IMR-90 (cell line): Measurements from ENCODE around the gene KIAA1328. TPM values are rescaled to one million over a fixed set of nuclear protein-coding genes. Genes with fewer than 3 reads are reported as not detected.

Source experiments
- ATAC-seq: fragments of 200-7000 bp; cut with Tn5 transposase; 2 replicates; pipeline ENCODE4 v1.9.1; 2020; ENCODE audit warnings: low read depth, mild to moderate bottlenecking, moderate library complexity
- BruUV-seq: library from RNA; stranded (reverse); fragments of 400-500 nt; replicated peaks from 2 replicates; lab custom pipeline; 2021; lab: Mats Ljungman, UMichigan
- CTCF ChIA-PET: fragments of 300-600 bp; formaldehyde crosslinking; extraction: SDS; loops from one replicate; lab custom pipeline; 2021; ENCODE audit warnings: antibody characterized with exemption; lab: Yijun Ruan, JAX
- POLR2A ChIA-PET: fragments of 300-600 bp; sonication (Branson Sonifier 250); formaldehyde crosslinking; loops from one replicate; lab custom pipeline; 2022; ENCODE audit warnings: antibody characterized with exemption; ENCODE audit not compliant: unreplicated experiment; lab: Charles Lee
- DNase-seq: peaks from one replicate; pipeline ENCODE4 v3.0.0; 2013
- H2AFZ ChIP-seq: replicated peaks from 2 replicates; pipeline ENCODE3; 2013; ENCODE audit warnings: low read length, mild to moderate bottlenecking; ENCODE audit not compliant: poor library complexity
- H2AK5ac ChIP-seq: 2 replicates; pipeline ENCODE4 v1.6.1; 2013; ENCODE audit warnings: low read depth, low read length, inconsistent platforms
- H2AK9ac ChIP-seq: replicated peaks from 2 replicates; pipeline ENCODE3; 2013; ENCODE audit warnings: mild to moderate bottlenecking, low read depth, low read length, moderate library complexity; ENCODE audit not compliant: poor library complexity
- H2BK120ac ChIP-seq: 2 replicates; pipeline ENCODE4 v1.6.1; 2013; ENCODE audit warnings: low read depth, low read length, inconsistent platforms
- H2BK15ac ChIP-seq: 3 replicates; pipeline ENCODE4 v1.6.1; 2013; ENCODE audit warnings: low read depth, low read length, inconsistent platforms
- H2BK20ac ChIP-seq: 2 replicates; pipeline ENCODE4 v1.6.1; 2013; ENCODE audit warnings: low read depth, mild to moderate bottlenecking, inconsistent platforms, low read length, moderate library complexity
- H2BK5ac ChIP-seq: 2 replicates; pipeline ENCODE4 v1.6.1; 2013; ENCODE audit warnings: mild to moderate bottlenecking, low read depth, low read length, inconsistent platforms; ENCODE audit not compliant: poor library complexity, severe bottlenecking
- H3K14ac ChIP-seq: replicated peaks from 2 replicates; pipeline ENCODE4 v1.6.1; 2013; ENCODE audit warnings: low read depth, low read length, inconsistent platforms
- H3K18ac ChIP-seq: 2 replicates; pipeline ENCODE4 v1.6.1; 2013; ENCODE audit warnings: low read depth, low read length, control low read depth
- H3K23ac ChIP-seq: 2 replicates; pipeline ENCODE4 v1.6.1; 2013; ENCODE audit warnings: low read depth, low read length, inconsistent platforms
- H3K27ac ChIP-seq: 2 replicates; pipeline ENCODE4 v1.5.1; 2013; ENCODE audit warnings: mild to moderate bottlenecking, control low read depth, low read length; ENCODE audit not compliant: insufficient read depth
- H3K27me3 ChIP-seq: 2 replicates; pipeline ENCODE4 v1.6.1; 2013; ENCODE audit warnings: low read length; ENCODE audit not compliant: control insufficient read depth, insufficient read depth
- H3K36me3 ChIP-seq: 2 replicates; pipeline ENCODE4 v1.6.1; 2013; ENCODE audit warnings: low read length, mixed read lengths; ENCODE audit not compliant: control insufficient read depth, insufficient read depth
- H3K4ac ChIP-seq: 2 replicates; pipeline ENCODE4 v1.6.1; 2013; ENCODE audit warnings: low read depth, low read length, inconsistent platforms
- H3K4me1 ChIP-seq: 2 replicates; pipeline ENCODE4 v1.6.1; 2013; ENCODE audit warnings: low read length, mixed read lengths; ENCODE audit not compliant: control insufficient read depth, insufficient read depth
- H3K4me2 ChIP-seq: 2 replicates; pipeline ENCODE4 v1.6.1; 2013; ENCODE audit warnings: low read depth, mild to moderate bottlenecking, control low read depth, low read length, moderate library complexity
- H3K4me3 ChIP-seq: 2 replicates; pipeline ENCODE4 v1.5.1; 2013; ENCODE audit warnings: low read depth, mild to moderate bottlenecking, control low read depth, low read length, moderate library complexity; ENCODE audit not compliant: insufficient read depth
- H3K56ac ChIP-seq: 2 replicates; pipeline ENCODE4 v1.6.1; 2013; ENCODE audit warnings: low read length, inconsistent platforms; ENCODE audit not compliant: insufficient read depth; ENCODE audit errors: extremely low read depth
- H3K79me1 ChIP-seq, 2 experiments: 2 replicates each; pipeline ENCODE4 v1.6.1; 2013; ENCODE audit warnings: low read length in 2 of 2, inconsistent platforms in 1 of 2, low read depth in 1 of 2
- H3K9ac ChIP-seq: 2 replicates; pipeline ENCODE4 v1.6.1; 2013; ENCODE audit warnings: low read depth, low read length, control low read depth
- H3K9me1 ChIP-seq: 2 replicates; pipeline ENCODE4 v1.6.1; 2013; ENCODE audit warnings: low read length, inconsistent platforms; ENCODE audit not compliant: insufficient read depth
- H3K9me3 ChIP-seq: 2 replicates; pipeline ENCODE4 v1.6.1; 2013; ENCODE audit warnings: low read length; ENCODE audit not compliant: control insufficient read depth, insufficient read depth
- H4K20me1 ChIP-seq: 2 replicates; pipeline ENCODE4 v1.6.1; 2013; ENCODE audit warnings: low read length, inconsistent platforms; ENCODE audit not compliant: insufficient read depth
- H4K5ac ChIP-seq: 2 replicates; pipeline ENCODE4 v1.6.1; 2013; ENCODE audit warnings: mild to moderate bottlenecking, low read depth, low read length, control low read depth
- H4K8ac ChIP-seq, 2 experiments: 2 replicates each; pipeline ENCODE4 v1.6.1; 2013; ENCODE audit warnings: low read depth in 2 of 2, low read length in 2 of 2, control low read depth in 1 of 2, inconsistent platforms in 1 of 2
- H4K91ac ChIP-seq: 2 replicates; pipeline ENCODE4 v1.6.1; 2013; ENCODE audit warnings: low read depth, low read length, inconsistent platforms; ENCODE audit not compliant: insufficient read depth
- BHLHE40 ChIP-seq: fragments of 150-350 bp; IDR thresholded peaks from 2 replicates; pipeline ENCODE4 v1.6.1; 2016; ENCODE audit warnings: mild to moderate bottlenecking, low read depth, low read length
- CEBPB ChIP-seq: IDR thresholded peaks from 2 replicates; pipeline ENCODE4 v1.6.1; 2012; ENCODE audit warnings: low read depth, low read length, improper control_type of control experiment
- CHD1 ChIP-seq: IDR thresholded peaks from 2 replicates; pipeline ENCODE4 v1.6.1; 2012; ENCODE audit warnings: low read depth, low read length, improper control_type of control experiment
- FOS ChIP-seq: fragments of 150-350 bp; IDR thresholded peaks from 2 replicates; pipeline ENCODE4 v1.6.1; 2016; ENCODE audit warnings: low read depth, low read length
- MAFK ChIP-seq: IDR thresholded peaks from 2 replicates; pipeline ENCODE4 v1.6.1; 2012; ENCODE audit warnings: low read depth, low read length, improper control_type of control experiment
- MAZ ChIP-seq: IDR thresholded peaks from 2 replicates; pipeline ENCODE4 v1.6.1; 2012; ENCODE audit warnings: low read depth, mild to moderate bottlenecking, low read length, improper control_type of control experiment, moderate library complexity, borderline replicate concordance
- MXI1 ChIP-seq: IDR thresholded peaks from 2 replicates; pipeline ENCODE4 v1.6.1; 2012; ENCODE audit warnings: low read depth, mild to moderate bottlenecking, low read length, moderate library complexity, borderline replicate concordance
- NFE2L2 ChIP-seq: fragments of 150-350 bp; IDR thresholded peaks from 2 replicates; pipeline ENCODE4 v1.6.1; 2016; ENCODE audit warnings: low read depth, mild to moderate bottlenecking, low read length
- POLR2A ChIP-seq: IDR thresholded peaks from 2 replicates; pipeline ENCODE4 v1.6.1; 2012; ENCODE audit warnings: mild to moderate bottlenecking, low read depth, low read length
- RAD21 ChIP-seq: IDR thresholded peaks from 2 replicates; pipeline ENCODE4 v1.6.1; 2012; ENCODE audit warnings: low read length, improper control_type of control experiment
- RCOR1 ChIP-seq: IDR thresholded peaks from 2 replicates; pipeline ENCODE4 v1.6.1; 2012; ENCODE audit warnings: mild to moderate bottlenecking, low read length, improper control_type of control experiment; ENCODE audit not compliant: insufficient replicate concordance
- RFX5 ChIP-seq: IDR thresholded peaks from 2 replicates; pipeline ENCODE4 v1.8.0; 2012; ENCODE audit warnings: low read depth, mild to moderate bottlenecking, low read length, moderate library complexity
- SMC3 ChIP-seq: fragments of 150-350 bp; IDR thresholded peaks from 2 replicates; pipeline ENCODE4 v1.6.1; 2016; ENCODE audit warnings: low read depth, mild to moderate bottlenecking, antibody characterized with exemption, low read length, moderate library complexity
- WGBS, 2 experiments: methylation state at CpG; one replicate each; pipeline versions ENCODE4 v1.1.5 to v1.1.7; 2013; ENCODE audit warnings: missing lambda C conversion rate in 2 of 2; ENCODE audit not compliant: insufficient read length in 1 of 2; ENCODE audit errors: extremely low coverage in 2 of 2; 5-methylcytosine and 5-hydroxymethylcytosine counted together
- dilution Hi-C: fragments of 300-500 bp; cut with HindIII; formaldehyde crosslinking; loops from one replicate; pipeline ENCODE4 v1.14.3; 2018; ENCODE audit warnings: low sequenced_read_pairs; ENCODE audit not compliant: unreplicated experiment
- in situ Hi-C: fragments of 300-500 bp; cut with MboI; formaldehyde crosslinking; loops from 3 replicates; pipeline ENCODE4 v1.14.3; 2019; ENCODE audit warnings: low sequenced_read_pairs, inconsistent platforms, mixed read lengths
- intact Hi-C: fragments of 100-400 bp; cut with micrococcal nuclease; formaldehyde crosslinking; loops from 2 replicates; pipeline ENCODE4 v1.10.0; 2022
- polyA plus RNA-seq, 3 experiments: library from polyadenylated mRNA; depleted of rRNA; stranded (reverse); fragments of >200 nt; gene quantifications; 2 replicates each; pipeline ENCODE4 v1.2.3, GENCODE V29; 2012; ENCODE audit warnings: low replicate concordance in 1 of 3
- total RNA-seq: library from RNA; depleted of rRNA; stranded (reverse); fragments of >200 nt; gene quantifications from 2 replicates; pipeline ENCODE4 v1.2.3, GENCODE V29; 2012
- TF ChIP-seq, protein P1 (sequence below): fragments of 150-350 bp; IDR thresholded peaks from 2 replicates; pipeline ENCODE4 v1.6.1; 2017; ENCODE audit warnings: mild to moderate bottlenecking, antibody characterized with exemption, low read length, low read depth
- TF ChIP-seq, protein P2 (sequence below): fragments of 150-350 bp; IDR thresholded peaks from 2 replicates; pipeline ENCODE4 v1.6.1; 2016; ENCODE audit warnings: low read depth, mild to moderate bottlenecking, low read length, moderate library complexity, borderline replicate concordance
- TF ChIP-seq, protein P3 (sequence below): conservative IDR thresholded peaks from 2 replicates; pipeline ENCODE4 v1.5.1; 2012; ENCODE audit warnings: mild to moderate bottlenecking, low read depth, low read length, improper control_type of control experiment

Gene KIAA1328
- total and polyA plus RNA-seq, 2 of the 4 experiments (the other 2 are of a cell fraction) = 2.4 to 7.0 TPM

DNA sequence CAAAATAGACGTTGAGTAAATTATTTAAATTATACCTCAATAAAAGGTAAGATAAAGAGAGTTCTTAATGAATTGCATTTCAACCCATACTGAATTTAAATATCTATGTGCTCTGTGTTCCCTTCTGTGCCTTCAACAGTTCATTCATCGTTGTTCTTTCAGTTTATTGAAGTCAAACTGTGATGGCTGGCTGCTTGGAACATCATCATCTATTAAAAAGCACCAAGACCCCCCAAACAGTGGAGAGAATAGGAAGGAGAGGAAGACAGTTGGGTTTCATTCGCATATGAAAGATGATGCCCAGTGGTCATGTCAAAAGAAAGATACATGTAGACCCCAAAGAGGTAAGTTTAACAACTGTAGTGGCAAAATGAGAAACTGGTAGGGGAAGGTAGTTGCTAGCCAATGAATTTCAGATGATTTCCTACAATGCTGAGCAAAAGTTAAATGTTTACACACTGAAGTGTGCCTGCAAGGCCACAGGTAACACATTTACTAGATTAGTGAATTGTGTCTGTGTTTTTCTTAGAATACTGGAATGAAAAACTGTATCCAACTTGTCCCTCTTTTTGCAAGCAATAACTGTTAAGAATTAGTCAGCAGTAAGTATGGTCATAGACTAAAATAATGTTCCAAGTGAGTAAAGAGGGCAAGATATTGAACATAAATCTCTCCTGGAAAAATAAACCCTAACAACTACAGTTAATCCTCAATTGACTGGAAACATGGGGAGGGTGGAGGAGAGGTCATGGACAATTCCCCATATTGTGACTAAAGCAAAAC, 331.3 kb downstream of the KIAA1328 start:
- no peak for TF ChIP-seq MAFK
- no peak for TF ChIP-seq NFE2L2
- TF ChIP-seq RAD21 = no peak
- no peak for TF ChIP-seq CHD1
- no peak for TF ChIP-seq MAZ
- TF ChIP-seq, protein P1, sequence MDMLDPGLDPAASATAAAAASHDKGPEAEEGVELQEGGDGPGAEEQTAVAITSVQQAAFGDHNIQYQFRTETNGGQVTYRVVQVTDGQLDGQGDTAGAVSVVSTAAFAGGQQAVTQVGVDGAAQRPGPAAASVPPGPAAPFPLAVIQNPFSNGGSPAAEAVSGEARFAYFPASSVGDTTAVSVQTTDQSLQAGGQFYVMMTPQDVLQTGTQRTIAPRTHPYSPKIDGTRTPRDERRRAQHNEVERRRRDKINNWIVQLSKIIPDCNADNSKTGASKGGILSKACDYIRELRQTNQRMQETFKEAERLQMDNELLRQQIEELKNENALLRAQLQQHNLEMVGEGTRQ = no peak
- TF ChIP-seq POLR2A = no peak
- no peak for TF ChIP-seq BHLHE40
- TF ChIP-seq RFX5 = no peak
- no peak for TF ChIP-seq FOS
- no peak for TF ChIP-seq RCOR1
- TF ChIP-seq, protein P2, sequence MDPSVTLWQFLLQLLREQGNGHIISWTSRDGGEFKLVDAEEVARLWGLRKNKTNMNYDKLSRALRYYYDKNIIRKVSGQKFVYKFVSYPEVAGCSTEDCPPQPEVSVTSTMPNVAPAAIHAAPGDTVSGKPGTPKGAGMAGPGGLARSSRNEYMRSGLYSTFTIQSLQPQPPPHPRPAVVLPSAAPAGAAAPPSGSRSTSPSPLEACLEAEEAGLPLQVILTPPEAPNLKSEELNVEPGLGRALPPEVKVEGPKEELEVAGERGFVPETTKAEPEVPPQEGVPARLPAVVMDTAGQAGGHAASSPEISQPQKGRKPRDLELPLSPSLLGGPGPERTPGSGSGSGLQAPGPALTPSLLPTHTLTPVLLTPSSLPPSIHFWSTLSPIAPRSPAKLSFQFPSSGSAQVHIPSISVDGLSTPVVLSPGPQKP = no peak
- TF ChIP-seq CEBPB = no peak
- no peak for TF ChIP-seq MXI1
- TF ChIP-seq, protein P3, sequence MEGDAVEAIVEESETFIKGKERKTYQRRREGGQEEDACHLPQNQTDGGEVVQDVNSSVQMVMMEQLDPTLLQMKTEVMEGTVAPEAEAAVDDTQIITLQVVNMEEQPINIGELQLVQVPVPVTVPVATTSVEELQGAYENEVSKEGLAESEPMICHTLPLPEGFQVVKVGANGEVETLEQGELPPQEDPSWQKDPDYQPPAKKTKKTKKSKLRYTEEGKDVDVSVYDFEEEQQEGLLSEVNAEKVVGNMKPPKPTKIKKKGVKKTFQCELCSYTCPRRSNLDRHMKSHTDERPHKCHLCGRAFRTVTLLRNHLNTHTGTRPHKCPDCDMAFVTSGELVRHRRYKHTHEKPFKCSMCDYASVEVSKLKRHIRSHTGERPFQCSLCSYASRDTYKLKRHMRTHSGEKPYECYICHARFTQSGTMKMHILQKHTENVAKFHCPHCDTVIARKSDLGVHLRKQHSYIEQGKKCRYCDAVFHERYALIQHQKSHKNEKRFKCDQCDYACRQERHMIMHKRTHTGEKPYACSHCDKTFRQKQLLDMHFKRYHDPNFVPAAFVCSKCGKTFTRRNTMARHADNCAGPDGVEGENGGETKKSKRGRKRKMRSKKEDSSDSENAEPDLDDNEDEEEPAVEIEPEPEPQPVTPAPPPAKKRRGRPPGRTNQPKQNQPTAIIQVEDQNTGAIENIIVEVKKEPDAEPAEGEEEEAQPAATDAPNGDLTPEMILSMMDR = no peak
- TF ChIP-seq SMC3 = no peak
- Histone ChIP-seq H2AK9ac (no peak overlapping the region), H4K91ac (no peak overlapping the region), H3K27ac (no peak overlapping the region), H3K79me1 (no peaks in the 10 kb centered on the region), H3K18ac (no peak overlapping the region), H3K36me3 (no peaks in the 10 kb centered on the region), H2AK5ac (no peak overlapping the region), H3K4ac (no peak overlapping the region), H3K56ac (no peak overlapping the region), H4K8ac (no peak overlapping the region), H3K9me1 (no peaks in the 10 kb centered on the region), H3K4me1 (no peaks in the 10 kb centered on the region), H2BK120ac (no peak overlapping the region), H3K14ac (no peak overlapping the region), H3K27me3 (no peaks in the 10 kb centered on the region), H4K20me1 (no peaks in the 10 kb centered on the region), H3K23ac (no peak overlapping the region), H2AFZ (no peak overlapping the region), H4K5ac (no peak overlapping the region), H2BK15ac (no peak overlapping the region), H3K4me2 (no peak overlapping the region), H2BK20ac (no peak overlapping the region), H3K4me3 (no peak overlapping the region), H2BK5ac (no peak overlapping the region), H3K9me3 (no peaks in the 10 kb centered on the region), H3K9ac (no peak overlapping the region)
- no peak for ATAC-seq
- CTCF ChIA-PET = no interaction called here
- POLR2A ChIA-PET = no interaction called here
- WGBS, 2 experiments = no CpG with 5 or more reads among the region's 3 CpGs
- no TSS peak for BruUV-seq
- dilution Hi-C loops = no loop called here
- no peak for DNase-seq
- in situ Hi-C loops = no loop called here
- intact Hi-C loops = no loop called here
